Type B pancreatic cell (in vitro differentiated cells): ENCODE measurements around the gene LDLRAD4. TPM values are rescaled to one million over a fixed set of nuclear protein-coding genes. Genes with fewer than 3 reads are reported as not detected.

Experiments used
- DNase-seq: peaks from one replicate; pipeline ENCODE4 v3.0.0; 2021; ENCODE audit warnings: mixed read lengths; ENCODE audit not compliant: unreplicated experiment; ENCODE audit errors: extremely low spot score
- H3K27ac Mint-ChIP-seq: 2 replicates; pipeline ENCODE4 v1.8.0; 2021; ENCODE audit warnings: mild to moderate bottlenecking, mixed read lengths
- H3K27me3 Mint-ChIP-seq: 2 replicates; pipeline ENCODE4 v1.8.0; 2021; ENCODE audit warnings: mixed read lengths
- H3K36me3 Mint-ChIP-seq: 2 replicates; pipeline ENCODE4 v1.8.0; 2021; ENCODE audit warnings: mixed read lengths
- H3K4me1 Mint-ChIP-seq: one replicate; pipeline ENCODE4 v1.8.0; 2021; ENCODE audit warnings: mixed read lengths; ENCODE audit not compliant: unreplicated experiment
- H3K4me3 Mint-ChIP-seq: 2 replicates; pipeline ENCODE4 v1.8.0; 2021; ENCODE audit warnings: mild to moderate bottlenecking, mixed read lengths
- H3K9me3 Mint-ChIP-seq: 2 replicates; pipeline ENCODE4 v1.8.0; 2021; ENCODE audit warnings: mixed read lengths
- CTCF ChIP-seq: fragments of 200-600 bp; sonication (generic); conservative IDR thresholded peaks from 2 replicates; pipeline ENCODE4 v1.5.0; 2021; ENCODE audit warnings: antibody characterized with exemption, mild to moderate bottlenecking
- total RNA-seq: library from RNA; stranded (reverse); gene quantifications from 2 replicates; pipeline ENCODE4 v1.2.1, GENCODE V29; 2021; ENCODE audit warnings: low replicate concordance

The LDLRAD4 gene
- total RNA-seq, 1 donor from 2014 or later = 2.4 TPM

- H3K27me3 Mint-ChIP-seq = no peaks in the 10 kb centered on the region
- H3K4me1 Mint-ChIP-seq = peaks cover 15% of the 10 kb centered on the region
- no peaks in the 10 kb centered on the region for H3K9me3 Mint-ChIP-seq
- no peak for TF ChIP-seq CTCF
- H3K4me3 Mint-ChIP-seq = no peak overlapping the region
- no peaks in the 10 kb centered on the region for H3K36me3 Mint-ChIP-seq
- no peak for DNase-seq
- no peak overlapping the region for H3K27ac Mint-ChIP-seq
These were observed 168.6 kb downstream of the LDLRAD4 start for GRCh38 chr18:13386891-13387801.

- Mint-ChIP-seq H3K27me3 (no peaks in the 10 kb centered on the region), H3K4me1 (peaks cover 6% of the 10 kb centered on the region), H3K4me3 (no peak overlapping the region), H3K9me3 (no peaks in the 10 kb centered on the region), H3K27ac (no peak overlapping the region), H3K36me3 (no peaks in the 10 kb centered on the region)
- no peak for DNase-seq
- TF ChIP-seq CTCF = no peak
These were observed 169.4 kb downstream of the LDLRAD4 start for GRCh38 chr18:13387855-13388548.

- Mint-ChIP-seq H3K4me1 (peaks cover 9% of the 10 kb centered on the region), H3K27me3 (peaks cover 4% of the 10 kb centered on the region), H3K27ac (no peak overlapping the region), H3K9me3 (no peaks in the 10 kb centered on the region), H3K36me3 (no peaks in the 10 kb centered on the region), H3K4me3 (no peak overlapping the region)
- TF ChIP-seq CTCF = no peak
- DNase-seq = no peak
These were observed 170.3 kb downstream of the LDLRAD4 start for GRCh38 chr18:13388586-13389490.

DNA sequence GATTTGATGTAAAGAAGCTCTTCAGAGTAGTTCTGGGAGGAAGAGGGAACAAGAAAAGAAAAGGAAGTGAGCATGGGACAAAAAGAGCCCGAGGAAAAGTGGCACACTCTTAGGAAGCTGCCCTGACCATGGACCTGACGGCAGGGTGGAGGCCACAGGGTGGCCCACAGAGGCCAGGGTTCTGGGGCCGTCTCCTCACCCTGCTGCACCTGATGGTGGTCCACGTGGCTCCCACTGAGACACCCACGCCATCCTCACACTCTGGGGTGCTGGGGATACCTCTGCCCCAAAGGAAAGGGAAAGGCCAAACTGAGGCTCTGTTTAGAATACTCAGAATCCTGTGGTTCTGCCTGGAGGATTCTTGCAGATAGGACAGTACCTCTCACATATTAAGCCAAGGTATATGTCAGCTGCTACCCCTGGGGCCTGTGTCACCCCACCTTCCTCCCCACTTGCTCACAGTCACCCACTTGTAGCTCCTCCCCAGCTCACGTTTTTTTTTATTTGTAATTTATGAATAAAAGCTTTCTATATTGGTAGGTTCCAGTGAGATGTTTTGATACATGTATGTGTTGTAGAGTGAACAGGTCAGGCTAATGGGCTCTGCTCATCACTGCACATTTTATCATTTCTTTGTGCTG lies 171.1 kb downstream of the LDLRAD4 start:
- DNase-seq = no peak
- H3K4me3 Mint-ChIP-seq = no peak overlapping the region
- H3K27ac Mint-ChIP-seq = no peak overlapping the region
- no peaks in the 10 kb centered on the region for H3K9me3 Mint-ChIP-seq
- peaks cover 10% of the 10 kb centered on the region for H3K4me1 Mint-ChIP-seq
- peaks cover 5% of the 10 kb centered on the region for H3K27me3 Mint-ChIP-seq
- no peak for TF ChIP-seq CTCF
- H3K36me3 Mint-ChIP-seq = no peaks in the 10 kb centered on the region

GRCh38 chr18:13390196-13390595 lies 171.6 kb downstream of the LDLRAD4 start:
- DNase-seq = no peak
- Mint-ChIP-seq H3K36me3 (no peaks in the 10 kb centered on the region), H3K27me3 (peaks cover 5% of the 10 kb centered on the region), H3K4me1 (peaks cover 10% of the 10 kb centered on the region), H3K9me3 (no peaks in the 10 kb centered on the region), H3K4me3 (no peak overlapping the region), H3K27ac (no peak overlapping the region)
- TF ChIP-seq CTCF = no peak
